ENCODE measurements around the gene GPRASP2.

The GPRASP2 gene

GRCh38 chrX:102745857-102746584 is 33.8 kb downstream of the GPRASP2 start:
- DNase-seq, result no peak

GRCh38 chrX:102765217-102765616 is 53.0 kb downstream of the GPRASP2 start:
- DNase-seq, result no peak

- DNase-seq, result no peak
Observed at GRCh38 chrX:102765809-102766208, 53.6 kb downstream of the GPRASP2 start.

- no peak for DNase-seq
Observed at GRCh38 chrX:102767287-102767686, 55.0 kb downstream of the GPRASP2 start.

Measured in NCI-H510A treated with DMSO at 0.1 percent for 48 hours (cell line).